HG02759 (cell line): ENCODE data around the gene RREB1.

Experiments used
- ATAC-seq: cut with Tn5 transposase; IDR thresholded peaks from one replicate; pipeline ENCODE4 v1.9.1; 2021; ENCODE audit warnings: mild to moderate bottlenecking, moderate library complexity; ENCODE audit not compliant: unreplicated experiment

RREB1 gene

DNA sequence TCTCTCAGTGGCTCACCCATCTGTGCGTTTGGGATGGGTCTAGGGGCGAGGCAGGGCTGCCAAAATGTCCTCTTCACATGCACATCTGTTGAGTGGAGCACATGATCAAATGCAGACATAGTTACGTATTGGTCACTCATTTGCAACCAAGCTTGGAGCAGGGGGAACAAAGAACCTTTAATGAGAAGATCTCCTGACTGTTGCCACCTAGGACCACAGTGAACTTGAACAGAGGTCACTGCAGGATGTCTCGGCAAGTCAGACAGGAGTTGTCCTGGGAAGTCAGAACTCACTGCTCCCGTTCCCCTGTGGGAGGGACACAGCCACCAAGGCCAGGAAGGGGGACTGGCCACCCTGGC is 131.8 kb downstream of the RREB1 start:
- ATAC-seq, result no peak

DNA sequence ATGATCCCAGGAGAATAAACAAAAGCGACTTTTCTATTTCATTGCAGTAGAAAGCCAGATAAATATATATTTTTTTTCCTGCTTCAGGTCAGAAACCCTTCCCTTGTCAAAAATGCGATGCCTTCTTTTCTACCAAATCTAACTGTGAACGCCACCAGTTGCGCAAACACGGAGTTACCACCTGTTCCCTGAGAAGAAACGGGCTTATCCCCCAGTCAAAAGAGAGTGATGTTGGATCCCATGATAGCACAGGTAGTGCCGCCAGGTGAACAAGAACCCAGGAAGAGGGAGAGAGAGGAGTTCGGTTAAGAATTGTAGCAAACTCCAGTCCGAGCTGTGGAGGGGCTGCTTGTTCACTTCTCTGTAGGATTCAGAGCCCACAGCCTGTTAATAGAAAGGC is 132.6 kb downstream of the RREB1 start:
- ATAC-seq, result no peak

DNA sequence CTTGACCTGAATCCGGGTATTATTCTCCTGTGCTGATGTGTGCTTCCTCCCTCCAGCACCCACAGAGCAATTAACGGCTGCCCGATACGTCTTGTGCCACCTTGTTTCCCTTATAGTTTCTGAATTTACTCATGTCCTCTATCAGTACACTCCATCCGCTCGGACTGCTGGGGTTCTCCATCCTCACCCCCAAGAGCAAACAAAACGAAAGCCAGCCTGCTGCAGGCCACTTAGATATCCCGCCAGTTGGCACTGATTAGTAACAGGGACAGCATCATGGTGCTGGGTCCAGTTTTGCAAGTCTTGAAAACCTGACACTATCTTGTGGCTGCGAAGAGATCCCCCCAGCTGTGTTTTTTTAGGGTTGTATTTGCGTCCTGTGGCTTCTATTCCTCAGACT is 133.4 kb downstream of the RREB1 start:
- ATAC-seq, result no peak

DNA sequence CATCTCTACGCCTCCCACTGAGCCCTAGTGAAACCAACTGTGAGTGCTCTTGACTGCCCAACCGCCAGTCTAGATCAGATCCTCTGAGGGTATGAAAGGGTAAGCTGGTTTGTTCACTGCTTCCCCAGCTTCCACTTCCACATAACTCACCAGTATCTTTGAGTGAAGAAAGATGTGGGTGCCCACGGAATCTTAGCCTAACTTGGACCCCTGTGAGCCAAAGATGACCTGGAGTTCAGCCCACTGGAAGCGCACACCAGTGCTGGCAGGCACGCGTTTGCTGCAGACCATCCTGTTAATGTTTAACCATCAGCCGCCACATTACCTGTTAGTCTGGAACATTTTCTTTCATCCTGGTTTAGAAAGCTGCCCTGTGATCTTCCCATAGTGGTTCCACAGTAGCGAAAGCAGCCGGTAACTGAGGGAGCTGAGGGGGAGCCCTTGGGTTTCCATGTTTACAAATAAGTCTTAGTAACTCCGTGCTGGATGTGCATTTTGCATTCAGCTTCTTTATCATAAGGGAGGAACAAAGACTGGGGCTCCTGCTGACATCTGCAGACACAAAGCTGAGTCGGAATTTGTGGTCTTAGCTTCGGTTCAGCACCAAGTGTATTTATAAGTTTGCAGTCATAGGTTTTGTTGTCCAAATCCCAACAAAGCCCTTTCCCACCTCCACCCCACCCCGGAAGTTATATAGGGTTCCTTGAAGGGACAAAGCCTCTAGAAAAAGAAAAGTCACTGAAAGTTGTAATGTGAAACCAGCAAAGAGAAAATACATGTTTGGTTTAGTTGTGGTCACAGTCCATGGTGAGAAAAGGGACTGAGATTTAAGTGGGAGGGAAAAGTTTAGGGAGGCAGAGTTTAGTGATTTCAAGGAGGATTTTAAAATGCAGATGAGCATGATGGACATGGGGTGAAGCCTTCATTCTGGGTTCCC is 134.2 kb downstream of the RREB1 start:
- ATAC-seq, result no peak

DNA sequence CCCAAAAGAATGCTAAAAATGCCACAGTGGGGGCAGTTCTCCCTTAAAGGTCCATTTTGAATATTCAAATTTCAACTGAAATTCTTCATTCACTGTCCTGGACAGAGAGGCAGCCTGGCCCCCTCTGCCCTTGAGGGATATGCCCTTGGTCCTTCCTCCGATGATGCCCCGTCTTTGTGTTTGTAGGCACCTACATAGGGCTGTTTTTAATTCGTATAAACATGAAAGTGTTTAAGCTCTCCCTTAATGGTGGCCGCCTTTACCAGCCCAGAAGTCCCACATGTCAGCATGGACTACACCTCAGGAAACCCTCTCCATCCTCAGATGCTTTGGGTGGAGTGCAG is 135.0 kb downstream of the RREB1 start:
- no peak for ATAC-seq

DNA sequence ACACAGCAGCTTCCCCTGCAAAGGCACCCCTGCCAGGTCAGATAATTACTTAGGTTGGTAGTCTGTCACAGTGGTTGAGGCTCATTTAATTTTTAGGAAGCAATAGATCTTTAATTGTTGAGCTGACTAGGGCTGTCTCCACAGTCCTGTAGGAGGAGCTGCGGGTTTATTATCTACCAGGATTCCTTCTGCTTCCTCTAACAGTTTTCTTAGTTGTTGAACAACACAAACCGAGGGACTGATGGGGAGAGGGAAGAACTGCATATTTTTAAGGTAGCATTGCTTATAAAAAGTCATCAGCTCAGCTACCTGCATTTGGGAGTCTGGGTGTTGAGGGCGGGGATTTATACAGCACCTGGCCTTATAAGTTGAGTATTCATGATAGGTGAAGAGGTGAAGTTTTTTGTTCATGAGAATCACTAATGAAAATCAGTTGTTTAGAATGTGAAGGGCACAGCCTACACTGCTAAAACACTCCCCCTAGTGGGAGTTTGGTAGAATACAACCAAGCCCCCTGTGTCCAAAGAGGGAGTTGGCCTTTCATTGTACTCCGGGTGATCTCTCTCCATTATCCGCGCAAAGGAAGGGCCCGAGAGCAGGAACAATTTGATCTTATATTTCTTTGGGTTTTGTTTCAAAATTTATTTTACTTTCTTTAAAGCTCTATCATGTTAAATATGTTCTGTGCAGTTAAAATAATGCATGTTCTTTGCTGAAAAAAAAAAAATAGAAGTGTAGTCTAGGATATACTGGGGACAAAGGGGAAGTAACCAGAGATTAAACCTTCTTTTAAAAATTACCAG is 135.6 kb downstream of the RREB1 start:
- ATAC-seq, result peak; percentile 42

DNA sequence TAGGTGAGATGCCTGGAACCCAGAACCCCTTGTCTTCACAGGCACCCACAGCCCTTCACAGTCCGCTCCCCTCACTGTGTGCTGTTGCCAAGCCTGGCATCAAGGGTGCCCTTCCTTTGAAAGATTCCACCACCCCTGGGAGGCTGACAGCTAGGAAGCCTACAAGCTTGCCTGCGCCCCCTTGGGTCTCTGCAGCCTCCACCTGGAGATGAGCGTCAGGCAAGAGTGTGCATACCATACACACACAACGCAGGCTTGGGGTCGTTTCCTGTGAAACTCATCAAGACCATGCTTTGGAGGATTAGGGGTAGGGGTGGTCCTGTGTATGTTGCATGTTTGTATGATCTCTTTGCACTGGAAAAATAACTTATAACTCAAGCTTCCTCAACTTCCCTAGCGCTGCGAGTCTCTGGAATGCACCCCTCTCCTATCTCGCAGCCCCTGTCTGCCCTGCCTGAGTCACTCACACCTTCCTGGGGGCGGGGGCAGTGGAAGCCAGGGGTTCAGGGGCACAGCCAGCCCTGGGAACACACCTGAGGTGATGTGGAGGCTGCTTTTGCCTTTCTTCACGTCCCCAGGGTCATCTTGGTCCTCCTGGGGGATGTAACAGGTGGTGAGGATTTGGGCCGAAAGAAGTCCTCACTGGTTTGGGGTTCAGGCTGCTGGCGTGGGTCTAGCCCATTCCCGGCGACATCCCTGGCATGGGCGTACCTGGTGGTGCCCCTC is 138.1 kb downstream of the RREB1 start:
- no peak for ATAC-seq

DNA sequence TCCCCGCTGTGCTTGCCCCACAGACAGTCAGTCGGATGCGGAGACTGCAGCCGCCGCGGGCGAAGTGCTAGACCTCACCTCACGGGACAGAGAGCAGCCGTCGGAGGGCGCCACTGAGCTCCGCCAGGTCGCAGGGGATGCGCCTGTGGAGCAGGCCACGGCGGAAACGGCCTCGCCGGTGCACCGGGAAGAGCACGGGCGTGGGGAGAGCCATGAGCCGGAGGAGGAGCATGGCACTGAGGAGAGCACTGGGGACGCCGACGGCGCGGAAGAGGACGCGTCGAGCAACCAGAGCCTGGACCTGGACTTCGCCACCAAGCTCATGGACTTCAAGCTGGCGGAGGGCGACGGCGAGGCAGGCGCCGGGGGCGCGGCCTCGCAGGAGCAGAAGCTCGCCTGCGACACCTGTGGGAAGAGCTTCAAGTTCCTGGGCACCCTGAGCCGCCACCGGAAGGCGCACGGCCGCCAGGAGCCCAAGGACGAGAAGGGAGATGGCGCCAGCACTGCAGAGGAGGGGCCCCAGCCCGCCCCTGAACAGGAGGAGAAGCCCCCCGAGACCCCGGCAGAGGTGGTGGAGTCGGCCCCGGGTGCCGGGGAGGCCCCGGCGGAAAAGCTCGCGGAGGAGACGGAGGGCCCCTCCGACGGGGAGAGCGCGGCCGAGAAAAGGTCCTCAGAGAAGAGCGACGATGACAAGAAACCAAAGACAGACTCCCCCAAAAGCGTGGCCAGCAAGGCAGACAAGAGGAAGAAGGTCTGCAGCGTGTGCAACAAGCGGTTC is 138.8 kb downstream of the RREB1 start:
- no peak for ATAC-seq

DNA sequence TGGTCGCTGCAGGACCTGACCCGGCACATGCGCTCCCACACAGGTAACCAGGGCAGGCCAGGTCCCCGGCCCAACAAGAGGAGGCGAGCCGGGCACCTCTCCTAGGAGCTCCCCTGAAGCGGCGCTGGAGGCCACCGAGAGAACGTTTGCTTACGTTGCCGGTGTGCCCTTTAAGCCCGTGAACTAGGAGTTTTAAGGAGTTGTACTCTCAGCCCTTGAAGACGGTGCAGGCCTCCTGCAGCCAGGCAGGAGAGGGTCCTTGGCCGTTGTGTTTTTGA is 139.4 kb downstream of the RREB1 start:
- no peak for ATAC-seq

DNA sequence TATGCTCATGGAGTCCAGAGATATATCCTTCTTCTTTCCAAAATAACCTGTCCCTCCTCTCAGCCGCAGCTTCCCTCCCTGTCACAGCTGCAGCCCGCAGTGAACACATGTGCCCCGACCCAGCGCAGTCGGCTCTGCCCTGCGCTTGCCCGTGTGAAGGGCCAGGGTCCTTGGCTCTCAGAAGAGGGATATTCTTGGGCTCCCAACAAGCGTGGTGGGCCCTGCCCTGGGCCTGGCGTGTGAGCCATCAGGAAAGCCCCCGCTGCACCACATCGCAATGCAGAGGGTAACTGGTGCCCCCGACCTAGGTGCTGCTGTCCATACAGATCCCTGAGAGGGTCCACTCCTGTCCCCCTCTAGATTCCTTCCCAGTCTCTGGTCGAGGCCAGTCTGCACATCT is 140.1 kb downstream of the RREB1 start:
- no peak for ATAC-seq

DNA sequence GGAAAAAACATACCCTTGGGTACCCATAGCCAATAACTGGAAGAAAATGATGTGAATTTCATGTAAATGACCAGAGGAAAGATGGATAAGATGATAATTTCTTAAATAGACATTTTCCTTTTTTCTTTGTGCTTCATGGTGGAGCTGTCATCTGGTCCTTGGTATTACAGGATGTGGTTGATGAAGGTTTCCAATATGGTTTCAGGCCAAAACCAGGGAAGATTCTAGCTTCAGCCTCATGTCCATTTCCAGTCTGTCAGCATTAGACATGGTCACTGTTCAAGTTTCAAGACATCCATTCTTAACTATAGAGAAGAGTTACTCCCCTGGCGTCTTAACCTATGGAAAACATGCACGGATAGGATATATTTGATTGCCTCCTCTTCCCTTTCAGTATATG is 141.6 kb downstream of the RREB1 start:
- no peak for ATAC-seq

DNA sequence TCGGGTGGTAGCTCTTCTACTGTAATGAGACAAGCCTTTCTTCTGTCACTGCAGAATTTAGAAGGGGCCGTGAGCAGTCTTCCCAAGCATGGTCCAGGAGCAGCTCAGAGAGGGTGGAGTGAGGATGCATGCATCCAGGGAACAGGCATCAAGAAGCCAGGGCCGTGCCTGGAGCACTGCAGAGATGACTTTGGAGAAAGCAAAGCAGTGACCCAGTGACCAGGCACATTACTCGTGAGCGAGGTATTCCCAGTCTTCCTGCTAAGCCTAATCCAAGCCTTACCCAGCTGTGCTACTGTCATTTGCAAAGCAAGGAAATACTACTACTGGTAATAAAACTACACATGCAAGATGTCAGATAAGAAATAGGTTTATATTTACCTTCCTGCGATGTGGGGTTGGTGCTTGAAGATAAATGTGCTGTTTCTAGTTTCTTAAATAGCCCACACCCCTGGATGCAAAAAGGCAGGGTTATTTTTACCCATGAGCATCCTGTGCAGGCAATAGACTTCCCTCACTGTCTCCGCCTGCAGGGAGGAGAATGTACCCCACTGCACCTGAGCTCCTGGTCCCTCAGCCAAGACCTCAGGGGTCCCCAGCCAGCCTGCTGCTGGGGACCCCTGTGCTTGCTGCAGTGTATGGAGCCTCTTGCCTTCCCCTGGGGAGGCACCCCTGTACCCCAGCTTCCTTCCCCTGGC is 142.3 kb downstream of the RREB1 start:
- no peak for ATAC-seq

DNA sequence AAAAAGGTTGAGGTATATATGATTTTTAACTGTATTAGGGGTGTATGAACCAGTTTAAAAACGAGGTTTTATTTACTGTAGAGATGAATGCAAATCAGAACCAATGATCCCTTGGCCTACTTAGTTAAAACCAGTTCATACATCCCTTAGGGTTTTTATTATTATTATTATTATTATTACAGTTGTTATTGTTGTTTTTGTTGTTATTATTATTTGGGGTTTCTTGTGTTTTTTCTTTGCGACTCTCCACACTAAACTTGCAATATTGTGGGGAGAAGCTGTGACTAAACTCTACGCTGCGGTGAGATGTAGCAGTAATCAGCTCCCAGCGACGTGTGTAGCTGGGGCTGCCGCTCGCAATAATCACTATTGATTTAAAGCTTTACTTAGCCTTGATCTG is 143.1 kb downstream of the RREB1 start:
- ATAC-seq, result no peak

DNA sequence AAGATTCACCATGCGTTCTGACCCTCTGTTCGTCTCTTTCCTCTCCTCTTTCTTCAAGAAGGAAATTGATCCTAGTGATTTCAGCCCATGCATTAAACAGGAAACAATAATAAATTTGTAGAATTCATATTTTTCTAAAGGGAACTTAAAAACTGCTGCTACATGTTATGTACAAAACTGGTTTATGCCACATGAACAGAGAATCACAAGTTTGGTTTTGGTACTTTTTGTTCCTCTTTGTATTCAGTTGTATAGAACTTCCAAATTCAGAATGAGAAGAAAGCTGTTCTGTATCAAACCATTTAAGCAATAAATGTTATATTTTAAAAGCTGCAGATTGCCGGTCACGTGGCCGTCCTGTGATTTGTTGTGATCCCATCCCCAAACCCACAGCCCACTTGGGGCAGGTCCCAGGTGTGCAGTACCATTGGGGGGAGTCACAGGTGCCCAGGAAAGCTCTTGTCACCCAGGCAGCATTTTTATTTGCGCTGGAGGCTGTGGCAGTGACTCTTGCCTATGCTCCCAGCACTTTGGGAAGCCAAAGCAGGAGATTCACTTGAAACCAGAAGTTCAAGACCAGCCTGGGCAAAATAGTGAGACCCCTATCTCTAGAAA is 144.0 kb downstream of the RREB1 start:
- no peak for ATAC-seq

DNA sequence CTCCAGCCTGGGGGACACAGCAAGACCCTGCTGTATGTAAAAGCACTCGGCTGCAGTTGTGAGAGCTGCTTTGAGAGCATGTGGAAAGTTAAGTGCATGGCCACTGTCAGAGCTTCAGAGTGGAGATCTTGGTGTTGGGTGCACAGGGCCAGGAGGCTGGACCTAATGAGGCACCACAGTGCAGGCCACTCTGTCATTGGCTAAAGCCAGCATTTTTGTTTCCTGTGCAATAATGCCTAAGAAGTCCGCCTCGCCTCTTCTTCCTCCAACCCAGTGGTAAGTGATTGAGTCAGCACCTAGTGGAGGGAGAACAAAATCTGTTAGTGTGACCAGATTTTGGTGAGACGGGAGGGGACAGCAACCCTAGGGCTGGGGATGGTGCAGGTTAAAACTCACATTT is 144.6 kb downstream of the RREB1 start:
- no peak for ATAC-seq

DNA sequence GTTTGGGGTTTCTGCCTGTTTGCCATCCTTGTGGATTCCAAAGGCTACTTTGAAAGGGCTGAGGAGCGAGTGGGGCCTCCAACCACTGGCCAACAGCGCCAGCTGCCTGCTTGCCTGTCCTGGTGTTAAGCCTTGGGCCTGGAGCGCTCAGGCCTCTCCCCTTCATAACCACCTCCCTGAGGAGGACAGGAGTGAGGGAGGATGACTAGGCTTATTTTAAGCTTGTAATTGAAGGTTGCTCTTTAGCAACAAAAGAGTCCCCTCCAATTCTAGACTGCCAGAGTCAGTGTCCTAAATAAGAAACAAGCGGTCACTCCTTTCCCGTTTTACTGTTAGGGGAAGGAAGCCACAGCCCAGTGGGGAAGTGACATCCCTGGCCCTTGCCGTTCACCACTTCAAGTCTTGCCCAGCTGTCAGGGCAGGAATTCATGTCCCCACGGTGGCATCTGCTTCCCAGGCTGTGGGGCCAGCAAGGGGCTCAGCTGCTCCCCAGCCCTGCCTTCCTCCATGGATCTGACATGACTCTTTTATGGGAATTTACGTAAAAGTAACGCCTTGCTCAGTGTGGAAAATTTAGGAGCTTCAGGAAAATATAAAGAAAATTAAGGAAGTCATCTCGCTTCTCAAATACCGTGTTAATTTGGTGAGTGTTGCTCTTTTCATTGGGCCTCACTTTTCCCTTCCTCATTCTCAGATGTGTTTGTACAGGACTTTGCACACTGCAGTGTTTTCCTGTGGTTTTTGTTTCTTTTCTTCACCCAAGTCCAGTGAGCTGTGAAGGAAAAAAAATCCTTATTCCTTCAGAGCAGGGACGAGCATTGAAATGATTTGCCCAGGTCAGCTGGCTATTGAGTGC is 147.4 kb downstream of the RREB1 start:
- ATAC-seq, result no peak

DNA sequence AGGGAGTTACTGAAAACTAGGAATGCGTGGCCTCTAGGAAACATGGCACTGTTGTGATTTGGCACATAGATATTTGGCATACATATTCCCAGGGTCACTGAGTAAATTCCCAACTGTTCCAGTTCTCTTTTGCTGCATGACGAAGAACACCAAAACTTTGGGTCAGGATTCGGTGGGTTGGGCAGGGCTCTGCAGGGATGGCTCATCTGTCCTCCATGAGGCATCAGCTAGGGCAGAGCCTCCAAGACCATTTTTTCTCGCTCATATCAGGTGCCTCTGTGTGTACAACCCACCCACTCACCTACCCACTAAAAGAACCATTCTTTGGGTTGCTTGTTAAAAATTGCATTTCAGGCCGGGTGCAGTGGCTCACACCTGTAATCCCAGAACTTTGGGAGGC is 148.2 kb downstream of the RREB1 start:
- ATAC-seq, result no peak

DNA sequence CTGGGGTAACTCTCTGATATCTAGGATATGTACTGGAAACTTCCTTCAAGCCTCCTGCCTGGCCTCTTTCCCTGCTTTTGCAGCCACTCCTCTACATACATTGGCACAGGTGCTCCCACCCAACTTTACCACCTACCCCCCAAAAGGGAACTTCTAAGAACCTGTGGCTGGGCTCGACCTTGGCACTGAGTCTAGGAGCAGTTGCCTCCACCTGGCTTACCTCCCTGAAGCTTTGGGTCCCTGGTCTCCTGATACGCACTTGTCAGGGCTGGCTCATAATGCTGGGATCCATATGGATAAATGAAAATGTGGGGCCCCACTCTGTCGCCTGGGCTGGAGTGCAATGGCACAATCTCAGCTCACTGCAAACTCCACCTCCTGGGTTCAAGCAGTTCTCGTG is 149.0 kb downstream of the RREB1 start:
- ATAC-seq, result no peak

DNA sequence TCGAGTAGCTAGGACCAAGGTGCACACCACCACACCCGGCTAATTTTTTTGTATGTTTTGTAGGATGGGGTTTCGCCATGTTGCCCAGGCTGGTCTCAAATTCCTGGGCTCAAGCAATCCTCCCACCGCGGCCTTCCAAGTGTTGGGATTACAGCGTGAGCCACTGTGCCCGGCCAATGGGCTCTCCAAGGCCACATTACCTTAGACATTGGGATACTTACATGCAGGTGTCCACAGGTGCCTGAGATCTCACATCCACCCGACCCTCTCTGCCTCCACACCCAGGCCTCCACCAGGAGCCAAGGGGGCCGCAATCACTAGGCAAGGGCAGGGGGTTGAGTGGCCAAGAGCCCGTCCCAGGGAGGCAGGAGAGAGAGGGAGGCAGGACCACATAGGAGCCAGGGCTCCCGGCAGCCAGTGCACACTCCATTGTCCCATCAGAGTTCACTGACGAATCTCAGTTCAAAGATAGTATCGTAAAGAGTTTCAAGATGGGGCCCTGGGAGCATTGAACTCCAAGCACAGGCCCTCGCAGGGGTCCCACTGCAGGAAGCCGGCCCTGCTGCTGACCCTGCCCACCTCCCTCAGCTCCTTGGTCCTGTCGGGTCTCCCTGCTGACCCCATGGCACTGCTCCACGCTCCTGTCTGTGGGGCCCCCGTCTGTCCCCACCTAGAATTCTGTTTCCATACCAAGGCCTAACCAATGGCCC is 149.9 kb downstream of the RREB1 start:
- ATAC-seq, result no peak
